GM23338 (cell line): ENCODE results near the gene KCNJ11. TPM values are rescaled to one million over a fixed set of nuclear protein-coding genes. Genes with fewer than 3 reads are reported as not detected.
A peak's percentile ranks its signal among the peaks of the same experiment; 100 is the strongest.

Experiments
- ATAC-seq: fragments of 200-7000 bp; cut with Tn5 transposase; 3 replicates; pipeline ENCODE4 v1.9.1; 2020
- DNase-seq: peaks from one replicate; pipeline ENCODE4 v3.0.0-alpha.2; 2015; ENCODE audit warnings: low spot score
- H2AFZ ChIP-seq: fragments of 200-600 bp; sonication (generic); 2 replicates; pipeline ENCODE4 v1.8.0; 2016; ENCODE audit warnings: antibody characterized with exemption, mild to moderate bottlenecking, moderate library complexity
- H3F3A ChIP-seq: fragments of 200-600 bp; sonication (generic); replicated peaks from 2 replicates; pipeline ENCODE4 v1.8.0; 2017; ENCODE audit warnings: antibody characterized with exemption, mixed run types, low read depth
- H3K27ac ChIP-seq: fragments of 200-600 bp; sonication (generic); 2 replicates; pipeline ENCODE4 v1.6.1; 2016; ENCODE audit warnings: low read depth
- H3K27me3 ChIP-seq: fragments of 200-600 bp; sonication (generic); 2 replicates; pipeline ENCODE4 v1.8.0; 2016; ENCODE audit warnings: mild to moderate bottlenecking, mixed run types, moderate library complexity; ENCODE audit not compliant: insufficient read depth
- H3K36me3 ChIP-seq: fragments of 200-600 bp; sonication (generic); 2 replicates; pipeline ENCODE4 v1.8.0; 2016; ENCODE audit warnings: mild to moderate bottlenecking; ENCODE audit not compliant: insufficient read depth
- H3K4me1 ChIP-seq: fragments of 200-600 bp; sonication (generic); 2 replicates; pipeline ENCODE4 v1.8.0; 2016; ENCODE audit warnings: mild to moderate bottlenecking, moderate library complexity; ENCODE audit not compliant: insufficient read depth
- H3K4me2 ChIP-seq: fragments of 200-600 bp; sonication (generic); 2 replicates; pipeline ENCODE4 v1.7.1; 2017; ENCODE audit warnings: mixed run types
- H3K4me3 ChIP-seq: fragments of 200-600 bp; sonication (generic); 2 replicates; pipeline ENCODE4 v1.6.1; 2016; ENCODE audit warnings: mixed run types
- H3K79me2 ChIP-seq: fragments of 200-600 bp; sonication (generic); replicated peaks from 2 replicates; pipeline ENCODE4 v1.8.0; 2017; ENCODE audit warnings: mild to moderate bottlenecking; ENCODE audit not compliant: insufficient read depth
- H3K9me2 ChIP-seq: fragments of 200-600 bp; sonication (generic); 2 replicates; pipeline ENCODE4 v1.8.0; 2017; ENCODE audit not compliant: insufficient read depth
- H4K20me1 ChIP-seq: fragments of 200-600 bp; sonication (generic); replicated peaks from 2 replicates; pipeline ENCODE4 v1.8.0; 2017; ENCODE audit warnings: mild to moderate bottlenecking; ENCODE audit not compliant: insufficient read depth
- H3K27ac Mint-ChIP-seq: 2 replicates; pipeline ENCODE4 v1.8.0; 2020; ENCODE audit warnings: inconsistent platforms, mild to moderate bottlenecking, moderate library complexity, mixed read lengths
- H3K27me3 Mint-ChIP-seq: 3 replicates; pipeline ENCODE4 v1.8.0; 2022; ENCODE audit warnings: low read depth, mild to moderate bottlenecking, moderate library complexity, mixed read lengths, inconsistent platforms; ENCODE audit not compliant: insufficient read depth, poor library complexity
- H3K36me3 Mint-ChIP-seq: 3 replicates; pipeline ENCODE4 v1.8.0; 2021; ENCODE audit warnings: low read depth, mild to moderate bottlenecking, inconsistent platforms, moderate library complexity, mixed read lengths
- H3K4me1 Mint-ChIP-seq: 3 replicates; pipeline ENCODE4 v1.8.0; 2020; ENCODE audit warnings: mild to moderate bottlenecking, inconsistent platforms, mixed read lengths
- H3K4me3 Mint-ChIP-seq: 3 replicates; pipeline ENCODE4 v1.8.0; 2021; ENCODE audit warnings: moderate library complexity, mild to moderate bottlenecking, inconsistent platforms, mixed read lengths
- H3K9me3 Mint-ChIP-seq: 3 replicates; pipeline ENCODE4 v1.8.0; 2020; ENCODE audit warnings: moderate library complexity, mild to moderate bottlenecking, inconsistent platforms, mixed read lengths
- CREB1 ChIP-seq: fragments of 250-450 bp; sonication (Bioruptor Pico); IDR thresholded peaks from 2 replicates; pipeline ENCODE4 v1.5.0; 2020; ENCODE audit warnings: low read depth, mild to moderate bottlenecking, moderate library complexity
- ETS1 ChIP-seq: IDR thresholded peaks from 2 replicates; pipeline ENCODE4 v1.6.1; 2016; ENCODE audit warnings: antibody characterized with exemption
- EZH2phosphoT487 ChIP-seq: fragments of 200-600 bp; sonication (generic); IDR thresholded peaks from one replicate; pipeline ENCODE4 v1.8.1; 2018; ENCODE audit warnings: antibody characterized with exemption; ENCODE audit not compliant: unreplicated experiment
- JUNB ChIP-seq: IDR thresholded peaks from one replicate; pipeline ENCODE4 v1.6.1; 2016; ENCODE audit warnings: antibody characterized with exemption; ENCODE audit not compliant: unreplicated experiment
- NANOG ChIP-seq: IDR thresholded peaks from 2 replicates; pipeline ENCODE4 v1.6.1; 2016; ENCODE audit warnings: antibody characterized with exemption, borderline replicate concordance
- POLR2AphosphoS5 ChIP-seq: IDR thresholded peaks from 2 replicates; pipeline ENCODE4 v1.6.1; 2016; ENCODE audit warnings: antibody characterized with exemption, low read depth
- STAT1 ChIP-seq: IDR thresholded peaks from one replicate; pipeline ENCODE4 v1.6.1; 2016; ENCODE audit warnings: antibody characterized with exemption; ENCODE audit not compliant: unreplicated experiment
- ZNF114 ChIP-seq: fragments of 250-450 bp; sonication (Bioruptor Pico); IDR thresholded peaks from 2 replicates; pipeline ENCODE4 v1.5.0; 2020; ENCODE audit warnings: mild to moderate bottlenecking, moderate library complexity
- ZNF331 ChIP-seq: fragments of 250-450 bp; sonication (Bioruptor Pico); IDR thresholded peaks from 2 replicates; pipeline ENCODE4 v1.5.0; 2020; ENCODE audit warnings: low read depth, mild to moderate bottlenecking, moderate library complexity
- ZNF462 ChIP-seq: fragments of 250-450 bp; sonication (Bioruptor Pico); IDR thresholded peaks from 2 replicates; pipeline ENCODE4 v1.5.0; 2020; ENCODE audit warnings: mild to moderate bottlenecking, moderate library complexity
- polyA plus RNA-seq: library from polyadenylated mRNA; unstranded; fragments of >200 nt; fragmentation: Nextera tagmentation; extraction: Ambion mirVana; gene quantifications from 2 replicates; pipeline ENCODE4 v1.2.1, GENCODE V29; 2016
- total RNA-seq: library from RNA; depleted of rRNA; stranded (reverse); fragments of >200 nt; shearing (Covaris generic); gene quantifications from 2 replicates; pipeline ENCODE4 v1.2.3, GENCODE V29; 2014
- TF ChIP-seq, protein P1 (sequence below), 2 experiments: fragments of 200-600 bp in 1 of 2; sonication (generic) in 1 of 2; conservative IDR thresholded peaks; 2 replicates each; pipeline versions ENCODE4 v1.5.1 to v1.6.1; 2016 to 2017; ENCODE audit warnings: antibody characterized with exemption in 2 of 2, low read depth in 2 of 2, mild to moderate bottlenecking in 2 of 2, moderate library complexity in 1 of 2
- TF ChIP-seq, protein P2 (sequence below): IDR thresholded peaks from one replicate; pipeline ENCODE4 v1.6.1; 2018; ENCODE audit warnings: antibody characterized with exemption; ENCODE audit not compliant: unreplicated experiment

KCNJ11 gene
- total and polyA plus RNA-seq, 2 experiments from 2014 or later = 0.89 to 7.9 TPM

- TF ChIP-seq ETS1 (no peak), NANOG (no peak), ZNF114 (no peak), STAT1 (no peak), ZNF331 (CRISPR knock-in tag) (no peak), EZH2phosphoT487 (no peak), JUNB (no peak), CREB1 (no peak), POLR2AphosphoS5 (no peak), ZNF462 (CRISPR knock-in tag) (no peak)
- TF ChIP-seq, protein P1, sequence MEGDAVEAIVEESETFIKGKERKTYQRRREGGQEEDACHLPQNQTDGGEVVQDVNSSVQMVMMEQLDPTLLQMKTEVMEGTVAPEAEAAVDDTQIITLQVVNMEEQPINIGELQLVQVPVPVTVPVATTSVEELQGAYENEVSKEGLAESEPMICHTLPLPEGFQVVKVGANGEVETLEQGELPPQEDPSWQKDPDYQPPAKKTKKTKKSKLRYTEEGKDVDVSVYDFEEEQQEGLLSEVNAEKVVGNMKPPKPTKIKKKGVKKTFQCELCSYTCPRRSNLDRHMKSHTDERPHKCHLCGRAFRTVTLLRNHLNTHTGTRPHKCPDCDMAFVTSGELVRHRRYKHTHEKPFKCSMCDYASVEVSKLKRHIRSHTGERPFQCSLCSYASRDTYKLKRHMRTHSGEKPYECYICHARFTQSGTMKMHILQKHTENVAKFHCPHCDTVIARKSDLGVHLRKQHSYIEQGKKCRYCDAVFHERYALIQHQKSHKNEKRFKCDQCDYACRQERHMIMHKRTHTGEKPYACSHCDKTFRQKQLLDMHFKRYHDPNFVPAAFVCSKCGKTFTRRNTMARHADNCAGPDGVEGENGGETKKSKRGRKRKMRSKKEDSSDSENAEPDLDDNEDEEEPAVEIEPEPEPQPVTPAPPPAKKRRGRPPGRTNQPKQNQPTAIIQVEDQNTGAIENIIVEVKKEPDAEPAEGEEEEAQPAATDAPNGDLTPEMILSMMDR (conservative IDR thresholded peaks at IDR 0.05; ENCODE audit: low read depth in 2 of 2) = no peak
- TF ChIP-seq, protein P2, sequence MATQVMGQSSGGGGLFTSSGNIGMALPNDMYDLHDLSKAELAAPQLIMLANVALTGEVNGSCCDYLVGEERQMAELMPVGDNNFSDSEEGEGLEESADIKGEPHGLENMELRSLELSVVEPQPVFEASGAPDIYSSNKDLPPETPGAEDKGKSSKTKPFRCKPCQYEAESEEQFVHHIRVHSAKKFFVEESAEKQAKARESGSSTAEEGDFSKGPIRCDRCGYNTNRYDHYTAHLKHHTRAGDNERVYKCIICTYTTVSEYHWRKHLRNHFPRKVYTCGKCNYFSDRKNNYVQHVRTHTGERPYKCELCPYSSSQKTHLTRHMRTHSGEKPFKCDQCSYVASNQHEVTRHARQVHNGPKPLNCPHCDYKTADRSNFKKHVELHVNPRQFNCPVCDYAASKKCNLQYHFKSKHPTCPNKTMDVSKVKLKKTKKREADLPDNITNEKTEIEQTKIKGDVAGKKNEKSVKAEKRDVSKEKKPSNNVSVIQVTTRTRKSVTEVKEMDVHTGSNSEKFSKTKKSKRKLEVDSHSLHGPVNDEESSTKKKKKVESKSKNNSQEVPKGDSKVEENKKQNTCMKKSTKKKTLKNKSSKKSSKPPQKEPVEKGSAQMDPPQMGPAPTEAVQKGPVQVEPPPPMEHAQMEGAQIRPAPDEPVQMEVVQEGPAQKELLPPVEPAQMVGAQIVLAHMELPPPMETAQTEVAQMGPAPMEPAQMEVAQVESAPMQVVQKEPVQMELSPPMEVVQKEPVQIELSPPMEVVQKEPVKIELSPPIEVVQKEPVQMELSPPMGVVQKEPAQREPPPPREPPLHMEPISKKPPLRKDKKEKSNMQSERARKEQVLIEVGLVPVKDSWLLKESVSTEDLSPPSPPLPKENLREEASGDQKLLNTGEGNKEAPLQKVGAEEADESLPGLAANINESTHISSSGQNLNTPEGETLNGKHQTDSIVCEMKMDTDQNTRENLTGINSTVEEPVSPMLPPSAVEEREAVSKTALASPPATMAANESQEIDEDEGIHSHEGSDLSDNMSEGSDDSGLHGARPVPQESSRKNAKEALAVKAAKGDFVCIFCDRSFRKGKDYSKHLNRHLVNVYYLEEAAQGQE = no peak
- peak; percentile 52 for DNase-seq
- Histone ChIP-seq H3K4me3 (no peak overlapping the region), H3K79me2 (no peaks in the 10 kb centered on the region), H4K20me1 (no peaks in the 10 kb centered on the region), H3F3A (no peaks in the 10 kb centered on the region), H3K36me3 (peaks cover 9% of the 10 kb centered on the region; the same call in 1 of the 2 replicates), H3K4me1 (no peaks in the 10 kb centered on the region), H3K9me2 (no peaks in the 10 kb centered on the region), H2AFZ (no peak overlapping the region), H3K27me3 (no peaks in the 10 kb centered on the region), H3K4me2 (no peak overlapping the region), H3K27ac (no peak overlapping the region)
- Mint-ChIP-seq H3K36me3 (peaks cover 61% of the 10 kb centered on the region), H3K27me3 (peaks cover 2% of the 10 kb centered on the region), H3K4me1 (no peaks in the 10 kb centered on the region), H3K9me3 (peaks cover 74% of the 10 kb centered on the region), H3K4me3 (no peak overlapping the region), H3K27ac (no peak overlapping the region)
- ATAC-seq = no peak
These were observed 16.8 kb downstream of the KCNJ11 start for GRCh38 chr11:17371614-17372013.
